SH-SY5Y (cell line): ENCODE measurements around the gene TRMT44.

ENCODE experiments used
- GATA2 ChIP-seq: IDR thresholded peaks from 2 replicates; pipeline ENCODE4 v1.6.1; 2011; ENCODE audit warnings: mild to moderate bottlenecking, low read depth, low read length
- GATA3 ChIP-seq: IDR thresholded peaks from 2 replicates; pipeline ENCODE4 v1.6.1; 2011; ENCODE audit warnings: low read depth, mild to moderate bottlenecking, low read length, moderate library complexity

- TF ChIP-seq GATA2, result no peak
- TF ChIP-seq GATA3, result no peak
These were observed 85.0 kb downstream of the TRMT44 start for GRCh38 chr4:8525383-8526120.
